ENCODE data around the gene SGF29. TPM values are rescaled to one million over a fixed set of nuclear protein-coding genes. Genes with fewer than 3 reads are reported as not detected.
A peak's percentile ranks its signal among the peaks of the same experiment; 100 is the strongest.
"Not testable (repeated sequence)": the region's sequence is repeated elsewhere in the genome, so short reads cannot be mapped to it uniquely, and the experiment has no call there.

SGF29 gene
- polyA plus RNA-seq, 1 donor (not counting 4 experiments of a cell fraction or from before 2014, with no cell fraction given) = 3.0 TPM

DNA sequence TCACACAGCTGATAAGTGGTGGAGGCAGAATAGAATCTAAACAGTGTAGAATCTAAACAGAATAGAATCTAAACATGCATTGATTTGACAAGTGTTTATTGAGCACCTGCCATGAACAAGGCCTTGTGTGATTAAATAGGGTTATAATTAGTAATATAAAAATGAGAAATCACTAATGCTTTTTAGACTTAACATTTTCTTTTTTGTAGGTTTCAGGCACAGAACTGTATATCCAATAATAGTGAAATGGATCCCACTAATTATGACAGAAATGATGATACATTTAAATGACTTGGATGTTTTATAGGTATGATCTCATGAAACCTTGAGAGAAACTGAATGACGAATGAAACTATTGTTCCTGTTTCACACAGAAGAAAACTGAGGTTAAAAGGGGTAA lies 84.0 kb downstream of the SGF29 start, which contains the start of gene NPIPB8:
NPIPB8 (plus strand) TSS at position 301 of the 400 bp plus-strand sequence. CDS start 296 bp downstream, outside the sequence.
- H3K79me2 ChIP-seq (ENCODE audit: control insufficient read depth, insufficient read depth, low read length); H3K4me3 ChIP-seq (ENCODE audit: control insufficient read depth in 2 of 3, extremely low read depth in 1 of 3, insufficient read depth in 2 of 3, low read depth in 1 of 3, low read length in 3 of 3); FAIRE-seq; DNase-seq (ENCODE audit: low read depth, low spot score); H3K9me1 ChIP-seq (ENCODE audit: control insufficient read depth, extremely low read depth, insufficient read depth, low read length); dilution Hi-C loops (cut with MboI; ENCODE audit: extremely low pct_ligation_motif_present, low sequenced_read_pairs); H3K27me3 ChIP-seq (ENCODE audit: control insufficient read depth, extremely low read depth, insufficient read depth, low read length); H4K20me1 ChIP-seq (ENCODE audit: control insufficient read depth, extremely low read depth, insufficient read depth, low read length); H3K9ac ChIP-seq (ENCODE audit: control insufficient read depth, extremely low read depth, insufficient read depth, low read length); H3K36me3 ChIP-seq (ENCODE audit: control insufficient read depth in 2 of 2, extremely low read depth in 1 of 2, insufficient read depth in 2 of 2, low read length in 2 of 2); H2AFZ ChIP-seq (ENCODE audit: control insufficient read depth, low read length); H3K9me3 ChIP-seq (ENCODE audit: control insufficient read depth, low read depth, low read length): not testable (repeated sequence)
- H3K4me1 ChIP-seq (ENCODE audit: control insufficient read depth, extremely low read depth, insufficient read depth, low read length) = peaks cover 11% of the 10 kb centered on the region
- peak within 1 kb of the TSS; percentile 78 for H3K27ac ChIP-seq (ENCODE audit: control insufficient read depth, insufficient read depth, low read length)
- H3K4me2 ChIP-seq (ENCODE audit: control insufficient read depth, extremely low read depth, insufficient read depth, low read depth, low read length) = peak within 1 kb of the TSS; percentile 16

DNA sequence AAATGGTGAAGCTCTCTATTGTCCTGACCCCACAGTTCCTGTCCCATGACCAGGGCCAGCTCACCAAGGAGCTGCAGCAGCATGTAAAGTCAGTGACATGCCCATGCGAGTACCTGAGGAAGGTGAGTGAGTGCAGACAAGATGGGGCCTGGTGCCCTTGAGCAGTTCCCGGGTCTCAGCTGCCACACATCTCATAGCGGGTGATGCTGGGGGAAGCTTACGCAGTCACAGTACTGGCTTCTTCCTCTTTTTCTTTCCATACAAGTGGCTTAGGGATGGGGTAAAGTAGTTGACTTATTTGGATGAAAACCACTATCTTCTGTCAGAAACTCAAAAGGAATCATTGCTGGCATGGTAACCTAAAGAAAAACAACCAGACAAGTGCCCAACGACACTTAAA lies 84.6 kb downstream of the SGF29 start:
- H3K9ac ChIP-seq (ENCODE audit: control insufficient read depth, extremely low read depth, insufficient read depth, low read length); dilution Hi-C loops (cut with MboI; ENCODE audit: extremely low pct_ligation_motif_present, low sequenced_read_pairs); H3K27me3 ChIP-seq (ENCODE audit: control insufficient read depth, extremely low read depth, insufficient read depth, low read length); H3K9me1 ChIP-seq (ENCODE audit: control insufficient read depth, extremely low read depth, insufficient read depth, low read length); H2AFZ ChIP-seq (ENCODE audit: control insufficient read depth, low read length); H4K20me1 ChIP-seq (ENCODE audit: control insufficient read depth, extremely low read depth, insufficient read depth, low read length); H3K79me2 ChIP-seq (ENCODE audit: control insufficient read depth, insufficient read depth, low read length); H3K36me3 ChIP-seq (ENCODE audit: control insufficient read depth in 2 of 2, extremely low read depth in 1 of 2, insufficient read depth in 2 of 2, low read length in 2 of 2); H3K9me3 ChIP-seq (ENCODE audit: control insufficient read depth, low read depth, low read length); FAIRE-seq; DNase-seq (ENCODE audit: low read depth, low spot score); H3K4me3 ChIP-seq (ENCODE audit: control insufficient read depth in 2 of 3, extremely low read depth in 1 of 3, insufficient read depth in 2 of 3, low read depth in 1 of 3, low read length in 3 of 3): not testable (repeated sequence)
- H3K4me1 ChIP-seq (ENCODE audit: control insufficient read depth, extremely low read depth, insufficient read depth, low read length) = peaks cover 11% of the 10 kb centered on the region
- H3K27ac ChIP-seq (ENCODE audit: control insufficient read depth, insufficient read depth, low read length) = peak overlapping the region; percentile 78
- peak overlapping the region; percentile 16 for H3K4me2 ChIP-seq (ENCODE audit: control insufficient read depth, extremely low read depth, insufficient read depth, low read depth, low read length)

GRCh38 chr16:28639959-28640358 lies 86.2 kb downstream of the SGF29 start:
- H3K79me2 ChIP-seq (ENCODE audit: control insufficient read depth, insufficient read depth, low read length); DNase-seq (ENCODE audit: low read depth, low spot score); H3K9ac ChIP-seq (ENCODE audit: control insufficient read depth, extremely low read depth, insufficient read depth, low read length); H2AFZ ChIP-seq (ENCODE audit: control insufficient read depth, low read length); dilution Hi-C loops (cut with MboI; ENCODE audit: extremely low pct_ligation_motif_present, low sequenced_read_pairs); H3K36me3 ChIP-seq (ENCODE audit: control insufficient read depth in 2 of 2, extremely low read depth in 1 of 2, insufficient read depth in 2 of 2, low read length in 2 of 2); H3K9me1 ChIP-seq (ENCODE audit: control insufficient read depth, extremely low read depth, insufficient read depth, low read length); H3K27me3 ChIP-seq (ENCODE audit: control insufficient read depth, extremely low read depth, insufficient read depth, low read length); H3K4me3 ChIP-seq (ENCODE audit: control insufficient read depth in 2 of 3, extremely low read depth in 1 of 3, insufficient read depth in 2 of 3, low read depth in 1 of 3, low read length in 3 of 3); H3K27ac ChIP-seq (ENCODE audit: control insufficient read depth, insufficient read depth, low read length); H3K9me3 ChIP-seq (ENCODE audit: control insufficient read depth, low read depth, low read length); FAIRE-seq; H3K4me2 ChIP-seq (ENCODE audit: control insufficient read depth, extremely low read depth, insufficient read depth, low read depth, low read length); H4K20me1 ChIP-seq (ENCODE audit: control insufficient read depth, extremely low read depth, insufficient read depth, low read length): not testable (repeated sequence)
- H3K4me1 ChIP-seq (ENCODE audit: control insufficient read depth, extremely low read depth, insufficient read depth, low read length) = peaks cover 11% of the 10 kb centered on the region

Other genes starting within 250 kb of the SGF29 start
- 0.09 to 0.40 TPM (median 0.38 TPM) in 3 replicates for gene NPIPB6, start 190.4 kb upstream of the SGF29 start, polyA plus RNA-seq
- 50.8 to 148 TPM (median 91.8 TPM) in 3 replicates for gene EIF3CL, start 150.1 kb upstream of the SGF29 start, polyA plus RNA-seq
- 0.15 to 0.18 TPM in 2 of 3 replicates, not detected in the other for gene NPIPB7, start 81.6 kb upstream of the SGF29 start, polyA plus RNA-seq
- gene CLN3, start 61.8 kb upstream of the SGF29 start, polyA plus RNA-seq = 12.6 to 21.4 TPM (median 18.7 TPM) in 3 replicates
- 0.03 to 0.04 TPM in 2 of 3 replicates, not detected in the other for gene APOBR, start 59.3 kb upstream of the SGF29 start, polyA plus RNA-seq
- not detected in 3 replicates for gene IL27, start 47.1 kb upstream of the SGF29 start, polyA plus RNA-seq
- gene NUPR1, start 14.9 kb upstream of the SGF29 start, polyA plus RNA-seq = 23.0 to 156 TPM (median 126 TPM) in 3 replicates
- gene SULT1A2, start 43.1 kb downstream of the SGF29 start, polyA plus RNA-seq = 0.10 TPM in 1 of 3 replicates, not detected in the others
- gene SULT1A1, start 56.1 kb downstream of the SGF29 start, polyA plus RNA-seq = 0.96 to 1.6 TPM (median 1.2 TPM) in 3 replicates
- 0.41 to 0.49 TPM in 2 of 3 replicates, not detected in the other for gene NPIPB8, start 84.1 kb downstream of the SGF29 start, polyA plus RNA-seq
- gene EIF3C, start 157.5 kb downstream of the SGF29 start, polyA plus RNA-seq = 285 to 510 TPM (median 314 TPM) in 3 replicates
- 0.20 to 0.46 TPM (median 0.38 TPM) in 3 replicates for gene NPIPB9, start 197.9 kb downstream of the SGF29 start, polyA plus RNA-seq